GM18868 (cell line): ENCODE results near the gene MXD1.
A peak's percentile ranks its signal among the peaks of the same experiment; 100 is the strongest.
"Not testable (repeated sequence)": the region's sequence is repeated elsewhere in the genome, so short reads cannot be mapped to it uniquely, and the experiment has no call there.

Experiments used
- ATAC-seq: cut with Tn5 transposase; IDR thresholded peaks from one replicate; pipeline ENCODE4 v1.9.1; 2021; ENCODE audit warnings: mild to moderate bottlenecking, moderate library complexity; ENCODE audit not compliant: unreplicated experiment

Gene MXD1, protein sequence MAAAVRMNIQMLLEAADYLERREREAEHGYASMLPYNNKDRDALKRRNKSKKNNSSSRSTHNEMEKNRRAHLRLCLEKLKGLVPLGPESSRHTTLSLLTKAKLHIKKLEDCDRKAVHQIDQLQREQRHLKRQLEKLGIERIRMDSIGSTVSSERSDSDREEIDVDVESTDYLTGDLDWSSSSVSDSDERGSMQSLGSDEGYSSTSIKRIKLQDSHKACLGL

DNA sequence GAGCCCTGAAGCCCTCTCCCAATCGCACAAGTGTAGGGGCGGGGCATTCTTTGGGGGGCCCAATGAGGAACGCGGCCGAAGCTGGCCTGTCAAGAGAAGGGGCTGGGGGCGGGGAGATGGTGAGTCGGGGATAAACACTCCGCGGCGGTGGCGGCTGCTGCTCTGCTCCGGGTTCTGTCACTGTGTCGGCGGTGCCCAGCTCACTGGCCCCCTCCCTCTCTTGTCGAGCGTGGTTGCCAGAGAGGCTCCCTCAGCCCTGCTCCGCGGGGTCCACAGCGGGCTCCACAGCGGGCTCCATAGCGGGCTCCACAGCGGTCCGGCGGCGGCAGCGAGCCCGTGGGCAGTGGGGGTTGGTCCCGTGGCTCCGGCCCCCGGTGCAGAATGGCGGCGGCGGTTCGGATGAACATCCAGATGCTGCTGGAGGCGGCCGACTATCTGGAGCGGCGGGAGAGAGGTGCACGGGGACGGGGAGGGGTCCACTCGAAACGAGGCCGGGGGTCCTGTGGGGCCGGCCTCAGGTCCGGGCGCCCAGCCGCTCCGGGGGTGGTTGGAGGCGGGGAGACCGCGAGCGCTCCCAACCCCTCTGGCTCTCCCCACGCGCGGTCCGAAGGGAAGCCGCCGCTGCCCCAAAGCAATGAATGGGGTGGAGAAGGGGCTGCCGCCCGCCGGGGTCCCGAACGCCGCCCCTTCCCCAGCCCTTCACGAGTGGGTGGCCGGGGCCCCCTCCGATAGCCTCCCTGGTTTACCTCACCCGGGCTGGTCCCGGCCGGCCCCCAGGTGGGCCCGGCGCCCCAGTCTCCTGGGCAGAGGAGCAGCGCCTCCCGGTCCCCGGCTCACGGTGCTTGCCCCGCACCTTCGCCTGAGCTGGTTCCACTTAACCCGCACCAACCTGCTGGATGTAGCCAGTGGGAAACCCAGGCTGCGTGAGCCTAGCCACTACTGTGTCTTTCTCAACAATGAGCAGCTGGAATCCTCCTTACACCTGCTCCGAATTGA, at the start of gene MXD1:
Gene MXD1, plus strand, starts transcription at position 160 of the 996 bp plus-strand sequence. Its CDS starts 222 bp downstream, at position 382.
- peak; percentile 87 for ATAC-seq

DNA sequence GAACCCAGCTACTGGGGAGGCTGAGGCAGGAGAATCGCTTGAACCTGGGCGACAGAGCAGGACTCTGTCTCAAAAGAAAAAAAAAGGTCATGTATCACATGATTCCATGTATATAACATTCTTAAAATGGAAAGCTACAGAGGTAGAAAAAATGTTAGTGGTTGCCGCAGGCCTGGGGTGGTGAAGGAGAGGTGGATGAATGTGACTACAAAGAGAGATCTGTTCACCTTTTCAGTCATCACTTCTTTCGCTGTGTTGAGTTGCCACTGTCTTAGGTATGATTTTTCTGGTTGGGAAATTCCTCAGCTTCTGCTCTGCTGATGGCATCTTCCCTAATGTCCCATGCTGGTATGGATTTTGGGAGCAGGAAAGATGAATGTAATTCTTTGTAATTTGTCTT, 26.5 kb upstream of the MXD1 start:
- ATAC-seq, result no peak

DNA sequence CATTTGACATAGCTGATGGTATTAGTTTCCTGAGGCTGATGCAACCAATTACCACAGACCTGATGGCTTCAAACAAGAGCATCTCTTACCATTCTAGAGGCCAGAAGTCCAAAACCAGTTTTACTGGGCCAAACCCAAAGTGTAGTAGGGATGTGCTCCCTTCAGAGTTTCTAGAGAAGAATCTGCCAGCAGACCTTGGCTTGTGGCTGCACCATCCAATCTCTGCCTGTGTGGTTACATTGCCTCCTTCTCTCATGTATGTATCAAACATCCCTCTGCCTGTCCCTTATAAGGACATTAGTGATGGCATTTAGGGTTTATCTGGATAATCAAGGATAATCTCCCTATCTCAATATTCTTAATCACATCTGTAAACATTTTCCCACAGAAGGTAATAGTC, 25.6 kb upstream of the MXD1 start:
- ATAC-seq, result no peak

DNA sequence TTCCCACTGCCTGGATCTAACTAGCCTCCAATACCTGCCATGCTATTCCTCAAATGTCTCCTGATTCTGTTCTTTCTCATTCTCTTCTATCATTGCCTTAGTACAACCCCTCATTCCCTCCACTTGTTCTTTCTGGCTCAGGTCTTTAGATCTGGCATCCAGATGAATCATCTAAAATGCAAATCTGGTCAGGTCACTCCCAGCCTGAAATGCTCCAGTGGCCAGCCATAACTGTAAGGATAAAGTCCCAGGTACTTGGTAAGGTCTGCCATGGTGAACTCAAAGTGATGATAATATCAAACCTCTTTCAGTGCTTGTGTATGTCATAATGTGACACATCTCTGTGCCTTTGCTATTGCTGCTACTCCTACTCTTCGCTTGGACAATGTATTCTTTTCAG, 24.0 kb upstream of the MXD1 start:
- no peak for ATAC-seq

DNA sequence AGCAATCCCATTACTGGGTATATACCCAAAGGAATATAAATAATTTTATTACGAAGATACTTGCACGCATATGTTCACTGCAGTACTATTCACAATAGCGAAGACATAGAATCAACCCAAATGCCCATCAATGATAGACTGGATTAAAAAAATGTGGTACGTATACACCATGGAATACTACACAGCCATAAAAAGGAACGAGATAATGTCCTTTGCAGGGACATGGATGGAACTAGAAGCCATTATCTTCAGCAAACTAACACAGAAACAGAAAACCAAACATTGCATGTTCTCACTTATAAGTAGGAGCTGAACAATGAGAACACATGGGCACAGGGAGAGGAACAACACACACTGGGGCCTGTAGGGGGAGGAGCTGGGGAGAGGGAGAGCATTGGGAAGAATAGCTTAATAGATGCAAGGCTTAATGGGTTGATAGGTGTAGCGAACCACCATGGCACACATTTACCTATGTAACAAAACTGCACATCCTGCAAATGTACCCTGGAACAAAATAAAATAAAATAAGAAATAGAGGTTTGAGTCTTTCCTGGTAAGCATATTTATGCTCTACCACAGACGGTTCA, 22.0 kb upstream of the MXD1 start:
- not testable (repeated sequence) for ATAC-seq

DNA sequence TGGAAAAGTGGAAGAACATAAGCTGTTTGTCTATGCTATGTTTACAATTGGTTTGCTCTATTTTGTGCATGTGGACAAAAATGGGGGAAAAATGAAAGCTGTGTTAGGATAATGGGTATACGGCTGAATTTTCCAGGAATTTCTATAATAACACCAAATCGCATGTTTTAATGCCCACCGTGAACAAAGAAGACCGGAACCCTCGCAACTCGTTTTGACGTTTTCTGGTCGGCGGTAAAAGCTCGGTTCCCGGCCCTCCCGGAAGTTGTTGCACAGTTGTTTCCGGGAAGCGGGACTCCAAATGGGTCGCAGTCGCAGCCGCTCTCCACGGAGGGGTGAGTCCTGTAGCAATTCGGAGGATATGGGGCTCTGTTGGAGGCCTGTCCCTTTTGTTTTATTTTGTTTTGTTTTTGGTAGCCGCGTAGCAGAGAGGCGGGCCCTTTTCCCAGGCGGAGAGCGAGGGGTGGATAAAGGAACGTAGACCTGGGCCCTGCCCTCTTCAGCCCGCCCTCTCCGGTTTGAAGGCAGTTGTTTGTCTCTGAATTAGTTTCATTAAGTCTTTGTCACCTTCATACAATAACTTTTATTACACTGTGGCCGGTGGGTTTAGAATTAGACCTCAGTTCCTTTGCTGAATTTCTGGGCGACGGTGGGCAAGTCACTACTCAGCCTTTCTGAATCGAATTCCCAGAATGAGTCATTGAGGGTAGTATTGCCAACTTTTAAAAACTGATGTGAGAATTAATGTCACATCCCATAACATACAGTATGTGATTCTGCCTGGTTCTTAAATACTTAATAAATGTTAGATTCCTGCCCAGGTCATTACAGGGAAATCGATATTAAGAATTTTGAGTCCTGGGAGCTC, 21.0 kb upstream of the MXD1 start, which contains the start of gene SNRNP27:
Gene SNRNP27, plus strand, starts transcription at position 273 of the 868 bp plus-strand sequence. Its CDS starts 29 bp downstream, at position 302.
- ATAC-seq, result peak; percentile 82

DNA sequence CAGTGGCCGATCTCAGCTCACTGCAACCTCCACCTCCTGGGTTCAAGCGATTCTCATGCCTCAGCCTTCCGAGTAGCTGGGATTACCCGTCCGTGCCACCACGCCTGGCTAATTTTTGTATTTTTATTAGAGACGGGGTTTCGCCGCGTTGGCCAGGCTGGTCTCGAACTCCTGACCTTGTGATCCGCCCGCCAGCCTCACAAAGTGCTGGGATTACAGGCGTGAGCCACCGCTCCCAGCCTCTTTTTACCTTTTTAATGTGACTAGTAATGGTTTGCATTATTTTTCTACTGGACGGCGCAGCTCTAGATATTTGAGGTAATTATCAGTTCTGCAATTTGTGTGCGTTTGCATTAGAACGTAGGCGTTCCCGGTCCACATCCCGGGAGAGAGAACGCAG, 20.2 kb upstream of the MXD1 start:
- not testable (repeated sequence) for ATAC-seq

DNA sequence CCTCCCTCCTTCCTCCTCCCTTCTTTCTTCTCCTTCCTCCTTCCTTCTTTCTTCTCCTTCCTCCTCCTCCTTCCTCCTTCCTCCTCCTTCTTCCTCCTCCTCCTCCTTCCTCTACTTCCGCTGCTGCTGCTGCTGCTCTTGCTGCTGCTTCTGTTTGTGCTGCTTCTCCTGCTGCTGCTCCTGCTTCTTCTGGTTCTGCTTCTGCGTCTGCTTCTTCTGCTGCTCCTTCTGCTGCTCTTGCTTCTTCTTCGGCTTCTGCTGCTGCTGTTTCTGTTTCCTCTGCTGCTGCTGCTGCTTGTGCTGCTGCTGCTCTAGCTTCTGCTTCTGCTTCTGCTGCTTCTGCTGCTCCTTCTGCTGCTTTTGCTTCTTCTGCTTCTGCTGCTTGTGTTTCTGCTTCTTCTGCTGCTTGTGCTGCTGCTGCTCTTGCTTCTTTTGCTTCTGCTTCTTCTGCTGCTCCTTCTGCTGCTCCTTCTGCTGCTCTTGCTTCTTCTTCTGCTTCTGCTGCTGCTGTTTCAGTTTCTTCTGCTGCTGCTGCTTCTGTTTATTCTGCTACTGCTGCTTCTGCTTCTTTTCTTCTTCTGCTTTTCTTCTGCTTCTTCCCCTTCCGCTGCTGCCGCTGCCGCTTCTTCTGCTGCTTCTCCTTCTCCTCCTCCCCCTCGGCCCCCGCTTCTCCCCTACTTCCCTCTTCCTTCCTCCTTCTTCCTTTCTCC, 12.5 kb upstream of the MXD1 start:
- no peak for ATAC-seq

DNA sequence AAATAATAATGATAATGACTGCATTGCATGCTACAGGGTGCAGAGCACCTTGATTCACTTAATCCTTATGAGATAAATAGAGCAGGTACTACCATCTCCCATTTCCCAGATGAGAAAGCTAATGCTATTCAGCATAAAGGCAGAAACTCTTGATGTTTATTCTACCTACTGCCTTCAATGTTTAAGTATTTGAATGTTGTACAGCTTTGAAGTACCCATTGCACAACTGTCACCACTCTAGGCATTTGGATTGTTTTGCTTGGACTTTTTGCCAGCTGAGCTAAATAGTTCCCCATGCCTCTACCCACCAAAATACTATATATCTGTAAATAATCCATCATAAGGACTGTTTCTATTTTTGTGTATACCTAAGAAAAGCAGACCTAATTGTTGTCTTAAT, 7.7 kb upstream of the MXD1 start:
- no peak for ATAC-seq

DNA sequence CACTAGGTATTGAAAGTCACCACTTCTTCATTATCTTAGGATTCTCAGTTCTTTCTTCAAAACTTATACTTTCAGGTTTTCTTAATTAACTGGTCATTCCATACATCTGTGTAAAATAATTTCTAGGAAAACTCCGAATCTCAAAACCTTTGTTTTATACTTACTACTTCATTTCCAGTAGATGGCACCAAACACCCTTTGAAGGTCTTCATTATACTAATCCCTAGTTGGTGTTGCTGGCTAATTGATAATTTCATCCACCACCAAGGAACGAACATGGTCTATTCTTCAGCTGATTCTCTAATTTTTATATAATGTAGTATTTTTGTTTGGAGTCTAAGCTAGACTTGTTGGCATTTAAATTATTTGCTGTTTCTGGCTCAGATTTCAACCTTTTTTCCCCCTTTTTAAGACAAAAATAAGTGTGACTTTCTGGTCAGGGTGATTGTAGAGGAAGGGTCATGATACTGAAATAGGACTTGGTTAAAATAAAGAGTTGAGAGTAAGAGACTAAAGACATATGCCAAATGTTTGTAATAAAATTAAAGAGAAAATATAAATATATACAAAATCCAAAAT, 2.8 kb upstream of the MXD1 start:
- ATAC-seq, result no peak

DNA sequence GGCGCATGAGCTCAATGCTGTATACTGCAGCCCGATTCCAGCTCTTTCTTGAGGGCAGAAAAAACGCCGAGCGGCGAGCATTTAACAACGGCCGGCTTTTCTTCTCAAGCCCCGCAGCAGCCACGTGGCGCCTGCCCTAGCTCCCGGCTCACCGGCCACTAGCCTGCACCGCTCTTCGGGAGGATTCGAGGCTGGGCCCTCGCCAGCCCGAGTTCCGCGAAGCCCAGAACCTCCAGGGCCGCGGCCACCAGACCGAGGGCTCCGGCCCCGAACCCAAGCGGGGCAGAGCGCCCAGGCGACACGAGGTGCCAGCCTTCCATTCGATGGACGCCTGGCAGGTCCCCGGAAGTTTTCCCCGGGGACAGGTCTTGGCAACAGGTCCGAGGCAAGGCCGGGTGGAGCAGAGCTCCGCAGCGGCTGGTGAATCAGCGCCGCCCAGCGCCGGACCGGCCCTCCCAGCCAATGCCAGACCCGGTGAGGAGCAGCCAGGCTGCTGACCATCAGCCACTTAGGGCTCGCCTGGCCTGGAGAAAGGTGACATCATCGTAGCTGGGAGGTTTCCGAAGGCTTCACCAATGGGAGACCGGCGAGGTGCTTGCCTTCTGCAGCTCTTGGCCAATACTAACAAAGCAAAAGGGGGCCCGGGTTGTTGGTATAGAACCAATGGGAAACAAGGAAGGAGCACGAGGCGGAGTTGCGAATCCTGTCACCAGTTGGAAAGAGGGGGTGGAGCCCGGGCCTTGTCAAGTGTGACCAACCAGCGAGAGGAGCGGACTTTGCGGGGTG, 552 bp upstream of the MXD1 start:
- ATAC-seq, result peak; percentile 86

DNA sequence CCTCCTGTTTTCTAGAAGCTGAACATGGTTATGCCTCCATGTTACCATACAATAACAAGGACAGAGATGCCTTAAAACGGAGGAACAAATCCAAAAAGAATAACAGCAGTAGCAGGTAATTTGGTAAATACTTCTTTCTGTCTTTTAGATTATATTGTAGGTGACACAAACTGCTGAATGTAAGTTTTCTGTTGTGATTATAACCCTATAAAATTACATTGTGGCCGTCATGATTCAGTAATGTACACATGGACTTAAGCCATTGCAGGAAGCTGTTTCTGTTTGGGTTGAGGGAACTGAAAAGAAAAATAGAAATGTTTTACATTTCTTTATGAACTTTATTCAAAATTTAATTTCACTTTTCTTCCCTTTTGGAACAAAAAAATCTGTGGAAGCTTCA, 1.2 kb downstream of the MXD1 start:
- ATAC-seq, result no peak

DNA sequence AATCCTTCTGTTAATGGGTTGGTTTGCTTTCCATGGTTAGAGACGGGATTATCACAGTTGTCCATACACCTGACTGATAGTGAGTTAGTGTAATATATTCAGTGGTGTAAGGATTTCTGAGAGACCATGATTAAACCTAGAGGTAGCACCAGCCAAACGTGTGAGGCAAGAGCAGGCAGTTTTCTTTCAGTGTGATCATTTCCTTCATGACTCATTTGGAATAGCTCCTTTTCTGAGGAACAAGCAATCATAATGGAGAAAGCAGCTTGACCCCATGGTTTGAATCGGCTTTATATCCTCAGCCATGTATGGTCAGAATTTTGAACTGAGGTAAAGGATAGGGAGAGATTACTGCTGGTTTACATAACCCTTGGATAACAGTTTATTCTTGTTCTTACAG, 2.9 kb downstream of the MXD1 start:
- ATAC-seq, result no peak

DNA sequence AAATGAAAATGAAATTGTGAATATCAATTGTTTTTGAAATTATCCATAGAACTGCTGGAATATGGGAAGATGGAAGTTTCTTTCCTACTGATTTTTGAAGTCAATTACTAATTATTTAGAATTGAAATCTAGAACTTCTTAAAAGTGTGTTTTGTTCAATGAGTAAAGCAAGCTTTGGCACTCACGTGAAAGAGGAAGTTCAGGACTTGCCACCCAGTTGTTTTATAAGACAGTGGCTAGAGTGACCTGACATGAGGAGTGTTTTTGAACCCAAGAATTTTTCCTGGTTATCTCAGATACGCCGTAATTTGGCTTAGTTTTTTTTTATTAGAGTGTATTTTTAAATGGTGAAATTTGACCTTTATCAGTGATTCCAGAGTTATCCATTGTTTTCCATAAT, 3.5 kb downstream of the MXD1 start:
- ATAC-seq, result no peak

DNA sequence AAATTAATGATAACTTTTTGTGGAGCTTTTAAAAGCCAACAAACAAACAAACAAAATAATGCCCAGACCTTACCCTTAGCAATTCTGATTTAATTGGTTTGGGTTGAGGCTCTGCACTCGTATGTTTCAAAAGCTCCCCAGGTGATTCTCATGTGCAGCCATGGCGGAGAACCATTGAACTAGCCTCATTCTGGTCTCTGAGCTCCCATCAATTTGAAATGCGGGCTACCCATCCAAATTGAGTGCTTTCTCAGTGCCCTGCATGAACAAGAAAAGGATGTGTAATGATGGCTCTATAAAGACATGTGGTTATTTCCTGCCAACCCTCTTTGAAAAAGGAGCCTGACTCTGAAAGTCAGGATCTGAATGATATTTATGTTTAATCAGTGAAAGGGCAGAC, 8.2 kb downstream of the MXD1 start:
- no peak for ATAC-seq

DNA sequence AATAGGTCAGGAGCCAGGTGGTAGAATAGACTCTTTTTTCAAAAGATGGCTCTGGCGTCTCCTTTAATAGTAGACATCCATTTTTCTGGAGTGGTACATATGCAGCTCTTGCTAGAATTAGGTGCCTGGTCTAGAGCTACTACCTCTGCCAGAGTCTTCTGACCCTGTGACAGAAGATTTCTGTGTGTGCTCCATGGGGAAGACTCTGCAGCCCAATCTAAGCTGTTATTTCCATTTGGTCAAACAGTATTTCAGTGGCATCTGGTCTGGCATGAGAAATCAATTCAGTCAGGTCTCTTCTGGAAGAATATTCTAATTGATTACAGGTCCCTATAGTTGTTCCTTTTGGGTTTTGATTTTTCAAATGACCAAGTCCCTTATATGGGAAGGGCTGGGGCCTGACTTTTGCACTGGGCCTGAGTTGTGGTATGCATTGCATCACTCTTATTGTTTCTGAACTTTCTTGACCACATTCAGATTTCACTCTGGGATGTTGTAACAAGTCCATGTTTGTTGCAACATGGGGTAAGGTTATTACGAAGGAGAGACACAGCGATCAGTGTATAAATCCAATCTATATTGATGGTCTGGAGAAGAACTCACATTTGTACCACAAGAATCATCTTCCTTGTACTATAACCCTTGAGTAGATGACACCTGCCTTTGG, 12.1 kb downstream of the MXD1 start:
- no peak for ATAC-seq

DNA sequence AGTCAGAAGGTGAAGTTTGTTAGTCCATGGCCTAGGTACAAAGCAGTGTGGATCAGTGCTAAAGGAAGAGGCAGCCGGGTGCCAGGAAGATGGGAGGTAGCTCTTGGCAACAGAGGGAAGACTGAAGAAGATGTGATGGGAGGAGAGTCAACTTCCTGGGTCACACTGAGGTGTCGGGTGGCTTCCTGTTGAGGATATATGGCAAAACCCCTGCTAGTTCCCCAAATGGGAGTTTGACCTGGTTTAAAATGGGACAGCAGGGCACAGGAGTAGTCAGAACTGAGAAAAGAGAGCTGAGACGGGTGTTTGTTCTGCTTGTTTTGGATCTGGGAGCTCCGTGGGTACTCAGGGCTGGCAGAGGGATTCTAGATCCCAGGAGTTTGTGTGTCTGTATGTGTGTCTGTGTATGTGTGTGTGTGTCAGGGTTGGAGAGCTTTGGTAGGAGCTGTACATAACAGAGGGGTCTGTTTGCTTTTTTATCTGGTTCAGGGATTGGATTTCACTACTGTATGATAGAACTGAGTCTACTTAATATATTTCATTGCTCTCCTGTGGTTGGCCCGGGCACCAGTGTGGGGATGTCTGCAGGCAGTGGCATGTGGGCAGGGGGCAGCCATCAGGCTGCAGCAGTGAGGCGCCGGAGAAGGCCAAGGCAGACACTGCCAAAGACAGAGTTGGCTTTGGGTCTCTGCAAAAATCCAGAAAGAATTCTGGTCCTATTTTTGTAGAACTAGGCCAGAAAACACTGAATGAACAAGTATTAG, 17.1 kb downstream of the MXD1 start:
- no peak for ATAC-seq

DNA sequence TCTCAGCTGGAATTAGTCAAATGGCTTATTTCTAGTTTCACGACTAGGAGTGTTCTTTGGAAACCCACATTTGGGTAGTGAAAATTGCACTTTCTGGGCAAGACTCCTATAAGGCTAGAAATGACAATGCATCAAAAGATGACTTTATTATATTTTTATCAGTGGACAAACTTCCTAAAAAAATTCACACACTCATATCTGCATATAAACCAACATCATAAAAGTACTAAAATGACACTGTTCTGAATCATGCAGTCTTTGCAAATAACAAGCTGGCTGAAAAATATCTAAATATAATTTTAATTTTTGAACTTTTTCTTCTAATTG, 17.6 kb downstream of the MXD1 start:
- no peak for ATAC-seq
